H9 (cell line): ENCODE results near the gene FAM219A. TPM values are rescaled to one million over a fixed set of nuclear protein-coding genes. Genes with fewer than 3 reads are reported as not detected.

Source experiments
- DNase-seq: peaks from one replicate; pipeline ENCODE4 v3.0.0-alpha.2; 2017
- H2AFZ ChIP-seq: one replicate; pipeline ENCODE4 v1.6.1; 2013; ENCODE audit warnings: mild to moderate bottlenecking, low read length, control low read depth, moderate library complexity
- H2AK5ac ChIP-seq: 2 replicates; pipeline ENCODE4 v1.6.1; 2013; ENCODE audit warnings: low read length, control low read depth, mixed read lengths; ENCODE audit not compliant: insufficient read length
- H2BK120ac ChIP-seq: one replicate; pipeline ENCODE4 v1.6.1; 2013; ENCODE audit warnings: low read depth, mild to moderate bottlenecking, low read length, control low read depth, inconsistent platforms; ENCODE audit not compliant: poor library complexity, severe bottlenecking
- H2BK12ac ChIP-seq: 2 replicates; pipeline ENCODE4 v1.6.1; 2013; ENCODE audit warnings: low read length, control low read depth, mixed read lengths, low read depth; ENCODE audit not compliant: insufficient read length
- H2BK15ac ChIP-seq: 2 replicates; pipeline ENCODE4 v1.6.1; 2013; ENCODE audit warnings: low read depth, low read length, control low read depth
- H2BK20ac ChIP-seq: one replicate; pipeline ENCODE4 v1.6.1; 2013; ENCODE audit warnings: low read depth, mild to moderate bottlenecking, low read length, control low read depth, inconsistent platforms; ENCODE audit not compliant: poor library complexity, severe bottlenecking
- H2BK5ac ChIP-seq: 2 replicates; pipeline ENCODE4 v1.6.1; 2013; ENCODE audit warnings: low read length, control low read depth, mixed read lengths; ENCODE audit not compliant: insufficient read length
- H3K14ac ChIP-seq: 2 replicates; pipeline ENCODE4 v1.6.1; 2013; ENCODE audit warnings: low read length, control low read depth; ENCODE audit not compliant: insufficient read depth
- H3K18ac ChIP-seq: 2 replicates; pipeline ENCODE4 v1.6.1; 2013; ENCODE audit warnings: low read depth, mild to moderate bottlenecking, mixed read lengths, low read length, control low read depth; ENCODE audit not compliant: insufficient read length
- H3K23ac ChIP-seq: 2 replicates; pipeline ENCODE4 v1.6.1; 2013; ENCODE audit warnings: low read length, control low read depth, mixed read lengths, low read depth; ENCODE audit not compliant: insufficient read length
- H3K23me2 ChIP-seq: 2 replicates; pipeline ENCODE4 v1.6.1; 2013; ENCODE audit warnings: low read depth, mild to moderate bottlenecking, mixed read lengths, low read length, control low read depth; ENCODE audit not compliant: insufficient read length, poor library complexity, severe bottlenecking
- H3K27ac ChIP-seq: 2 replicates; pipeline ENCODE4 v1.5.1; 2013; ENCODE audit warnings: low read length, control low read depth, mixed read lengths, low read depth; ENCODE audit not compliant: insufficient read length
- H3K27me3 ChIP-seq: 2 replicates; pipeline ENCODE4 v1.6.1; 2013; ENCODE audit warnings: low read length, control low read depth, inconsistent platforms; ENCODE audit not compliant: insufficient read depth
- H3K4ac ChIP-seq: 2 replicates; pipeline ENCODE4 v1.6.1; 2013; ENCODE audit warnings: low read depth, mild to moderate bottlenecking, control low read depth, inconsistent platforms, low read length, moderate library complexity
- H3K4me1 ChIP-seq: 2 replicates; pipeline ENCODE4 v1.6.1; 2013; ENCODE audit warnings: low read length, control low read depth, inconsistent platforms; ENCODE audit not compliant: insufficient read depth
- H3K4me2 ChIP-seq: 2 replicates; pipeline ENCODE4 v1.6.1; 2013; ENCODE audit warnings: low read length, control low read depth, mixed read lengths; ENCODE audit not compliant: insufficient read length, insufficient read depth
- H3K56ac ChIP-seq: 2 replicates; pipeline ENCODE4 v1.6.1; 2013; ENCODE audit warnings: low read depth, mild to moderate bottlenecking, mixed read lengths, low read length, control low read depth; ENCODE audit not compliant: insufficient read length
- H3K79me1 ChIP-seq: 2 replicates; pipeline ENCODE4 v1.6.1; 2013; ENCODE audit warnings: low read depth, mild to moderate bottlenecking, moderate library complexity, low read length, control low read depth, inconsistent platforms; ENCODE audit not compliant: insufficient read depth, poor library complexity, severe bottlenecking
- H3K79me2 ChIP-seq: 2 replicates; pipeline ENCODE4 v1.6.1; 2013; ENCODE audit warnings: low read length, control low read depth, inconsistent platforms; ENCODE audit not compliant: insufficient read depth
- H3K9ac ChIP-seq: 2 replicates; pipeline ENCODE4 v1.6.1; 2013; ENCODE audit warnings: low read length, control low read depth, mixed read lengths; ENCODE audit not compliant: insufficient read length; ENCODE audit errors: extremely low read depth
- H3K9me3 ChIP-seq: one replicate; pipeline ENCODE4 v1.6.1; 2013; ENCODE audit warnings: low read depth, low read length, inconsistent platforms; ENCODE audit not compliant: control insufficient read depth
- H3T11ph ChIP-seq: one replicate; pipeline ENCODE4 v1.6.1; 2013; ENCODE audit warnings: mild to moderate bottlenecking, low read length, control low read depth, inconsistent platforms
- H4K20me1 ChIP-seq: one replicate; pipeline ENCODE4 v1.6.1; 2013; ENCODE audit not compliant: control insufficient read depth, insufficient read length, insufficient read depth
- H4K5ac ChIP-seq: 2 replicates; pipeline ENCODE4 v1.6.1; 2013; ENCODE audit warnings: low read depth, mild to moderate bottlenecking, mixed read lengths, low read length, control low read depth; ENCODE audit not compliant: insufficient read length
- H4K8ac ChIP-seq: replicated peaks from 2 replicates; pipeline ENCODE4 v1.6.1; 2013; ENCODE audit warnings: low read length, control low read depth, mixed read lengths, low read depth; ENCODE audit not compliant: insufficient read length
- H4K91ac ChIP-seq: 2 replicates; pipeline ENCODE4 v1.6.1; 2013; ENCODE audit warnings: low read depth, mild to moderate bottlenecking, moderate library complexity, mixed read lengths, low read length, control low read depth; ENCODE audit not compliant: insufficient read length
- H3K27ac Mint-ChIP-seq, 3 experiments: 2 replicates in 2 of 3; 3 replicates in 1 of 3; pipeline ENCODE4 v1.8.0; 2020 to 2021; ENCODE audit warnings: mixed read lengths in 3 of 3, mild to moderate bottlenecking in 1 of 3, moderate library complexity in 1 of 3
- H3K27me3 Mint-ChIP-seq: 2 replicates; pipeline ENCODE4 v1.8.0; 2021; ENCODE audit warnings: low read depth, mild to moderate bottlenecking, moderate library complexity, mixed read lengths
- H3K36me3 Mint-ChIP-seq, 3 experiments: 2 replicates in 2 of 3; 3 replicates in 1 of 3; pipeline ENCODE4 v1.8.0; 2020 to 2021; ENCODE audit warnings: low read depth in 3 of 3, mixed read lengths in 3 of 3; ENCODE audit not compliant: insufficient read depth in 1 of 3
- H3K4me1 Mint-ChIP-seq, 2 experiments: 2 replicates each; pipeline ENCODE4 v1.8.0; 2020; ENCODE audit warnings: mixed read lengths in 2 of 2
- H3K4me3 Mint-ChIP-seq, 2 experiments: 2 replicates in 1 of 2; 3 replicates in 1 of 2; pipeline ENCODE4 v1.8.0; 2020 to 2021; ENCODE audit warnings: mild to moderate bottlenecking in 2 of 2, mixed read lengths in 2 of 2, moderate library complexity in 1 of 2
- H3K9me3 Mint-ChIP-seq, 2 experiments: 2 replicates in 1 of 2; 3 replicates in 1 of 2; pipeline ENCODE4 v1.8.0; 2020; ENCODE audit warnings: mild to moderate bottlenecking in 2 of 2, mixed read lengths in 2 of 2, moderate library complexity in 1 of 2
- WGBS: extraction: QIAGEN DNeasy Blood & Tissue Kit; methylation state at CpG from one replicate; pipeline ENCODE4 v1.1.7; 2013; ENCODE audit warnings: missing lambda C conversion rate, low lambda C conversion rate, mixed read lengths; ENCODE audit not compliant: insufficient read length; ENCODE audit errors: extremely low coverage; 5-methylcytosine and 5-hydroxymethylcytosine counted together
- total RNA-seq: library from RNA; stranded (reverse); gene quantifications from 2 replicates; pipeline ENCODE4 v1.2.1, GENCODE V29; 2021
- TF ChIP-seq, protein P1 (sequence below): fragments of 200-600 bp; sonication (generic); conservative IDR thresholded peaks from 3 replicates; pipeline ENCODE4 v1.8.0; 2021; ENCODE audit warnings: antibody characterized with exemption, mild to moderate bottlenecking

The FAM219A gene
- total RNA-seq, 1 experiment from 2014 or later, result 16.7 TPM

DNA sequence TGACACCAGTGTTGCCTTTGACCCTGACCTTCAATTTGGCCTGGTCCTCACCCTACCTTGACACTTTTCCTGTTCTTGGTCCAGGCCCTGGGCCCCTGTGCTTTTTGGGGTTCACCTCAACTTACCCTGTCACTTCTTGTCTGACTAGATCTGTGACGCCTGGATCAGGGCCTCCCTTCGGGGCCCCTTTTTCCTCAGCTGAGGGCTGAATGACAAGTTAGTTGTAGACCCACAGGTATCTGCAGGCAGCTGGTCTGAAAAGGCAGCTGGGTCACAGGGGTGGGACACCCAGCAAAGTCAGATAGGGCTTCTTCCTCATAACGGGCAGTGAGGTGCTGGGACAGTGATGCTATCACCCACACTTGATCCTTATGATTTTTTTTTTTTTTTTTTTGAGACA is 71.7 kb downstream of the FAM219A start:
- no peaks in the 10 kb centered on the region for H3K79me2 ChIP-seq
- H3K27me3 ChIP-seq, result peaks cover 2% of the 10 kb centered on the region; the same call in 1 of the 2 replicates
- TF ChIP-seq, protein P1, sequence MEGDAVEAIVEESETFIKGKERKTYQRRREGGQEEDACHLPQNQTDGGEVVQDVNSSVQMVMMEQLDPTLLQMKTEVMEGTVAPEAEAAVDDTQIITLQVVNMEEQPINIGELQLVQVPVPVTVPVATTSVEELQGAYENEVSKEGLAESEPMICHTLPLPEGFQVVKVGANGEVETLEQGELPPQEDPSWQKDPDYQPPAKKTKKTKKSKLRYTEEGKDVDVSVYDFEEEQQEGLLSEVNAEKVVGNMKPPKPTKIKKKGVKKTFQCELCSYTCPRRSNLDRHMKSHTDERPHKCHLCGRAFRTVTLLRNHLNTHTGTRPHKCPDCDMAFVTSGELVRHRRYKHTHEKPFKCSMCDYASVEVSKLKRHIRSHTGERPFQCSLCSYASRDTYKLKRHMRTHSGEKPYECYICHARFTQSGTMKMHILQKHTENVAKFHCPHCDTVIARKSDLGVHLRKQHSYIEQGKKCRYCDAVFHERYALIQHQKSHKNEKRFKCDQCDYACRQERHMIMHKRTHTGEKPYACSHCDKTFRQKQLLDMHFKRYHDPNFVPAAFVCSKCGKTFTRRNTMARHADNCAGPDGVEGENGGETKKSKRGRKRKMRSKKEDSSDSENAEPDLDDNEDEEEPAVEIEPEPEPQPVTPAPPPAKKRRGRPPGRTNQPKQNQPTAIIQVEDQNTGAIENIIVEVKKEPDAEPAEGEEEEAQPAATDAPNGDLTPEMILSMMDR, result no peak
- H3K4me1 ChIP-seq, result no peaks in the 10 kb centered on the region
- no peak overlapping the region for H3K4me2 ChIP-seq
- DNase-seq, result no peak
- H3K4ac ChIP-seq, result no peak overlapping the region
- Mint-ChIP-seq H3K4me1 (peaks cover 0 to 3% of the 10 kb centered on the region in 2 experiments; a peak in 1 of 4 replicates), H3K27ac (no peak overlapping the region), H3K27me3 (peaks cover 33% of the 10 kb centered on the region), H3K36me3 (no peaks in the 10 kb centered on the region), H3K9me3 (no peaks in the 10 kb centered on the region), H3K4me3 (no peak overlapping the region)
- H4K91ac ChIP-seq, result no peak overlapping the region
- no peak overlapping the region for H3K27ac ChIP-seq
- H4K8ac ChIP-seq, result no peak overlapping the region
- H3K23me2 ChIP-seq, result no peaks in the 10 kb centered on the region
- no peak overlapping the region for H2AFZ ChIP-seq
- H2AK5ac ChIP-seq, result no peak overlapping the region
- no peak overlapping the region for H3K9ac ChIP-seq
- no peak overlapping the region for H3K14ac ChIP-seq
- no peak overlapping the region for H3T11ph ChIP-seq
- H2BK20ac ChIP-seq, result no peak overlapping the region
- no peaks in the 10 kb centered on the region for H4K20me1 ChIP-seq
- no CpG with 5 or more reads among the region's 3 CpGs for WGBS
- no peak overlapping the region for H4K5ac ChIP-seq
- no peak overlapping the region for H2BK15ac ChIP-seq
- H3K23ac ChIP-seq, result no peak overlapping the region
- H3K79me1 ChIP-seq, result no peaks in the 10 kb centered on the region
- no peak overlapping the region for H2BK120ac ChIP-seq
- no peaks in the 10 kb centered on the region for H3K9me3 ChIP-seq
- H3K56ac ChIP-seq, result no peak overlapping the region
- H2BK12ac ChIP-seq, result no peak overlapping the region
- H2BK5ac ChIP-seq, result no peak overlapping the region
- H3K18ac ChIP-seq, result no peak overlapping the region
